Dermis blood vessel endothelial cell (primary cell): ENCODE data around the gene SNX25. TPM values are rescaled to one million over a fixed set of nuclear protein-coding genes. Genes with fewer than 3 reads are reported as not detected.
A peak's percentile ranks its signal among the peaks of the same experiment; 100 is the strongest.
"Not testable (repeated sequence)": the region's sequence is repeated elsewhere in the genome, so short reads cannot be mapped to it uniquely, and the experiment has no call there.

Experiments
- DNase-seq: peaks from one replicate; pipeline ENCODE4 v3.0.0; 2010
- total RNA-seq: library from RNA; depleted of rRNA; stranded (reverse); fragments of >200 nt; gene quantifications from 2 replicates; pipeline ENCODE4 v1.2.3, GENCODE V29; 2014

SNX25 gene
- total RNA-seq, 1 donor from 2014 or later, result 73.2 TPM

DNA sequence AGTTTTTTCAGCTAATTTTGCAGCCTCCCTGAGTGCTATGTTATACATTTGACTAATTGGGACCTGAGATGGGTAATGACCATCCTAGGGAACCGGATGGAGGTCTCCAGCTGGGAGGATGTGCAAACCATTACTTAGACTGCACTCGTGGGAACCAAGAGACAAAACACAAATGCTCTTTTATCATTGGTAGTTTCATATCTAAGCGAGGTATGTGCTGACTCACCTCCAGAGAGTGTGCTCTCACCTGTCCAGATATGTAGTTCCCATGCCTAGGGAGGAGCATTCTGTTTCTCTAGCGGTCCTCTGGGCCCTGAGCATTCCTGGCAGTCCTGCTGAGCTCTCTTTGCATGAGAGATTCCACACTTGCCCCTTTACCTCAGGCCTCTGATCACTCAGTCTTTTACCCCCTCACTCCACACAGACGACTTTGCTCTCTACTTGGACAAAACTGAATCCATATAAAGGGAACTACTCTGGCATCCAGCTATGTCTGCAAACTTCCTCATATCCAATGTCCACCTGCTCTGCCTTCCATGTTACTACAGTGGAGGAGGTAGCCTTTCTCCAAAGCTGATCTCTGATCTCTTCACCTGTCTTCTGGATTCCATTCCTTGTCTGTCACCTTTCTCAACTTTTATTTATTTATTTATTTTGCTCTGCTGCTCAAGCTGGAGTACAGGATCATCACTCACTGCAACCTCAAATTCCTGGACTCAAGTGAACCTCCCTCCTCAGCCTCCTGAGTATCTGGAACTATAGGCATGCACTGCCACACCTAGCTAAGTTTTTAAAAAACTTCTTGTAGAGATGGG lies 97.9 kb downstream of the SNX25 start:
- DNase-seq, result no peak

DNA sequence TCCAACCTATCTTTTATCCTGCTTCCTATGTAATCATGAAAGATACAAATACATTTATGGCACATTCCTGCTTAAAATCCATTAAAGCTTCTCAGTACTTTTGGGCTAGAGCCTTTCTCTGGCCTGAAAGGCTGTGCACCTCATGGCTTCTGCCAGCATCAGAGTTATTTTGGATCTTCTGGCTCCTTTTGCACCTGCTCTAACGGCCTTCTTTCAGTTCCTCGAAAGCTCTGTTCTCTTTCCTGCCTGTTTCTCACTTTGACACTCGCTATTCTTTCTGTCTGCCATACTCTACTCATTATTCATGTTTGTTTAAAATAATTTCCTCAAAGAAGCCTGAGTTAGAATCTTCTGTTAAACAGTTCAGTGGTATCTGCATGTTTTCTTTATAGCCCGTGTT lies 100.4 kb downstream of the SNX25 start:
- no peak for DNase-seq

DNA sequence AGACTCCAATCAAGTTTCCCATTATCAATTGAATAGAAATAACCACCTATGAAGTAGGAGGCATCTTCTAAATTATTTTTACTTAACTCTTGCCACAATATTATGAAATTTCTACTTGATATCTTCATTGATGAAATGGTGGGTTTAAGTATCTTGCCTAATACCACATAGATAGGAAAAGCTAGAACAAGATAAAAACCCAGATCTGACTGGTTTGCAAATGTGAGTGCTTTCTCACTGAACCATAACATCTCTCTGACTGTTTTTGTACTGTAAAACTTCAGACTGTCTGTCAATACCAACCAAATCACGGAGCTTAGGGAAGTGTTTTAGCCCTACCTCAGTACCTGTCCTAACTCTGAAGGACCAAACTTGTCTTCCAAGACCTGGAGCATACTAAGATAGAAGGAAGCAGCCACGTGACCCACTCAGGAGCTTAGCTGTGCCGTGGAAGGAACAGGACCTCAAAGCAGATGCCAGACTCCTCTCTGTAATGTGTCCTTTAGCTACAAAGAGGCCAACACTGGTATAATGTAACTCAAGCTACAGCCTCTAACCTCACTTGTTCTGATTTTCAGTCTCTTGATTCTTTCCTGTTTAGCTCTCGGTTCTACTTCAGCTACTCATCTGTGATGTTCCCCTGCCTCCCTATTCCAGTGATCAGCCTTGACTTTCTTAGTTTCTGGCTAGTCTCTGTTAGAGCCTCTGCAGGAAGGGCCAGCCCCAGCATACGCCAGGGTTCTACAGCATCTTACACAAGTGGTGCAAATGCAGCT lies 101.9 kb downstream of the SNX25 start:
- no peak for DNase-seq

DNA sequence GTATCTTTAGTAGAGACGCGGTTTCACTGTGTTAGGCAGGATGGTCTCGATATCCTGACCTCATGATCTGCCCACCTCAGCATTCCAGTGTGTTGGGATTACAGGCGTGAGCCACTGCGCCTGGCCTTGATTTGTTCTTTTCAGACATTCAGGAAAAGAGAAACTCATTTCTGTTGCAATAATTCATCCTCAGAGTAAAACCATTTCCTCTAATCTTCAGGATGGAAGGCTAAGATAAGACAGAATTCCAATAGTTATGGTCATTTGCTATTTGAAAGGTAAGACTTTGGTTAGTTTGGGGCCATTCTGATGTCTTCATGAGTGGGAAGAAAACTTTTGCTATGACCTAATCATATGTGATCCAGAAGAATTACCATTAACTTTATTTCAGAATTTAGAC lies 103.3 kb downstream of the SNX25 start:
- DNase-seq, result no peak

DNA sequence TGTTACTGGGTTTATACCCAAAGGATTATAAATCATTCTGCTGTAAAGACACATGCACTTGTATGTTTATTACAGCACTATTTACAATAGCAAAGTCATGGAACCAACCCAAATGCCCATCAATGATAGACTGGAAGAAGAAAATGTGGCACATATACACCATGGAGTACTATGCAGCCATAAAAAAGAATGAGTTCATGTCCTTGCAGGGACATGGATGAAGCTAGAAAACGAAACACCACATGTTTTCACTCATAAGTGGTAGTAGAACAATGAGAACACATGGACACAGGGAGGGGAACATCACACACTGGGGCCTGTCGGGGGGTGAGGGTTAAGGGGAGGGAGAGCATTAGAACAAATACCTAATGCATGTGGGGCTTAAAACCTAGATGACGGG lies 108.1 kb downstream of the SNX25 start:
- not testable (repeated sequence) for DNase-seq

DNA sequence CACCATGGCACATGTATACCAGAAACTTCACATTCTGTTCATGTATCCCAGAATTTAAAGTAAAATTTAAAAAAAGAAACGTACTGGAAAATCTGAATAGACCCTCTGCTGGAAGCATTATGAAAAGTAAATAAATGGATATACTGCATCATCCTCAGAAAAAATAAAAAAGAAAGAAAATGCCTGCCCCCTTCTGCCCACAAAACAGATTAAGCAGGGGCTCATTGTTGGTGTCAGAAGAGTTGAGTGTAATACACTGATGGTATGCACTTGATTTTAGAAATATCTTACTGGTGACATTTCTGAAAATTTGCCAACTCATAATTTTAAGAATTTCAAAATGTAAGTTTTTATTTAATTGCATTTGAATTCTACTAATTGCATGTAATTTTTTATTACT lies 108.5 kb downstream of the SNX25 start:
- DNase-seq, result no peak

DNA sequence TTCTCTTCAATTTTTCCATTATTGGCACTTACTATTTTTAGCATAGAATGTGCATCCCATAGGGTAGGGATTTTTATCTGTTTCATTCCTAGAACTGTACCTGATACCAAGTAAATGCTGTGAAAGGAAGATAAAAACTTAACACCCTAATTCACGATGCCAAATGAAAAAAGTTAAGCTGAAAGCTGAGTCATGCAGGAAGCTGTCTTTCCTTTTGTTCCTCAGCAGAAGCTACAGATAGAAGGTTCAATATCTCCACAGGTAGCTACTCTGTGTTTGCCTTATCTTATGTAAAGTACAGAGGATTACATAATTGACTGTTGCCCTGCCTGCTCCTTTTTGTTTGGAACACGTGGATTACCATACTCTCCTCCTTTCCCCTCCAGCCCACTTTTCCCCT lies 109.3 kb downstream of the SNX25 start:
- DNase-seq, result peak; percentile 55

DNA sequence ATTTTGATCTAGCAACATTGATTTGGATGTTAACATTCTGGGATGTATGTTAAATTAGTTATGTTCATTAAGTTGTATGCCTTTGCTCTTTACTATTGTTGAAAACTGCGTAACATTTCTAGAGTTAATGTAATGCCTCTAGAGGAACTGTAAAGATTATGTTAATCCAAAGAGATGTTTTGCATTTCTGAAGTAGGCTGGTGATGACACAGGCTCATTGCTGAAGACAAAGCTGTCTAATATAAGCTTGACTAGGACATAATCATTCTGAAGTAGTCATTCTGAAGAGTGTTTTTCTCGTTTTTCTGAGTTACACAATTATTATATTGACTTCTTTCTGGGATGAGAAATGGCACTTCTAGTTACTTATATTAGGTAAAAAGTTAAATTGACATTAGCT lies 113.4 kb downstream of the SNX25 start:
- no peak for DNase-seq

DNA sequence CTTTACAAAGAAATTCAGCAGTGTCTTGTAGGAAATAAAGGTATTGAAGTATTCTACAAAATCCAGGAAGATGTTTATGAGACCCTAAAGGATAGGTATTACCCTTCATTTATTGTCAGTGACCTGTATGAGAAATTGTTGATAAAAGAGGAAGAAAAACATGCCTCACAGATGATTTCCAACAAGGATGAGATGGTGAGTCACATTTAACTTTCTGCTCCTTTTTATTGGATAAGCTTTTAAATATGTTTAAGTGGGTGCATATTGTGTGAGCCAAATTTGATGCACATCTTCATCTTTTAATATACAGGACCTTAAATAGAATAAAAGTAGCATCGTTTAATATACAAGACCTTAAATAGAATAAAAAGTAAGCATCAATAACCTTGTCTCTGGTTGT lies 114.2 kb downstream of the SNX25 start:
- DNase-seq, result no peak

DNA sequence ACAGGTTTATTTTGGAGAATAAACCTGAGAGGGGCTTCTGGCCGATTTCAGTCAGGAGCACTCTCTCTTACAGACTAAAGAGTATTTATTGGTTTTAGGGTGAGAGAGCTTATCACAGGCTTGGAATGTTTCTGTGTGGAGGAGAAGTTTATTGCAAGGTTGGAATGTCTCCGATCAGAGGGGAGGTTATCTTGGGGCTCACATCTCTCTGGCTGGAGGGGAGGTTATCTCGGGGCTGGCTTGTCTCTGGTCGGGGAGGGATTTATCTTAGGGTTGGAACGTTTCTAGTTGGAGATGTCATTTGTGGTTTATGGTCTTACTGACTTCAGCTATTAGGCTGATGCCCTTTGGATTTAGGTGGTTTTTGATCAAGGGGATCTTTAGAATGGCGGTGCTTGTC lies 115.0 kb downstream of the SNX25 start:
- not testable (repeated sequence) for DNase-seq

DNA sequence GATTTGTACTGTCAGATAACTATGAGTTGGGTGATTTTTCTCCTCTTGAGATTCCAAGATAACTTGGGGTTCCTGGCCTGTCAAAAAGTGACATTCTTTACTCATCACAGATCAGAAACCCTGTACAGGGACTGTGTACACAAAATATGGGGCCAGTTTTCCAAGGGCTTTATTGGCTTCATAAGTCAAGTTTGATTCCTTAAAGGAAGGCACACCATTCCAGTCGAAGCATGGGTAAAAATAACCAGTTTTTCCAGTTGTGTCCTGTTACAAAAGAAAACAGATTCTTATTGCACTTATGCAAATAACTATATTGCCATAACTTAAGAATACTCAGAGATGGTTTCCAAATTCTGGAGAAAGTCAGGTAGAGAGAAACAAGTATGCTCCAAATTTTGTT lies 116.3 kb downstream of the SNX25 start:
- not testable (repeated sequence) for DNase-seq

DNA sequence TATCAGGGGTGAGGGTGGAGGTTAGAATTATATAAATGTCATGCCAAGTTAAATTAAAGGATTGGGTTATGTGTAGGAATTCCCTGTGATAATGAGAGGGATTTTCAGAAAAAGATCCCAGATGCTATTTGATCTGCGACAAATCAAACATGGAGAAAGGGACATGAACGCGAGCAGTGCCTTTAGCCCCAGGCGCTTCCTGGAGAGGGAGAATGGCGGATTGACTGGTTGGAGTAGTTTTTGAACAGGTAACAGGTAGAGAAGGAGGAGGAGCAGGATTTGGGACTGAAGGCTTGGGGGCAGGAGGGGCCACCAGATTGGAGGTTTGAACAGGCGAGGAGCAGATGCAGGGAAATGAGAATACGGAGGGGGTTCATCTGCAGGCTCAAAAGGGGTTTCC lies 119.2 kb downstream of the SNX25 start:
- DNase-seq, result no peak

DNA sequence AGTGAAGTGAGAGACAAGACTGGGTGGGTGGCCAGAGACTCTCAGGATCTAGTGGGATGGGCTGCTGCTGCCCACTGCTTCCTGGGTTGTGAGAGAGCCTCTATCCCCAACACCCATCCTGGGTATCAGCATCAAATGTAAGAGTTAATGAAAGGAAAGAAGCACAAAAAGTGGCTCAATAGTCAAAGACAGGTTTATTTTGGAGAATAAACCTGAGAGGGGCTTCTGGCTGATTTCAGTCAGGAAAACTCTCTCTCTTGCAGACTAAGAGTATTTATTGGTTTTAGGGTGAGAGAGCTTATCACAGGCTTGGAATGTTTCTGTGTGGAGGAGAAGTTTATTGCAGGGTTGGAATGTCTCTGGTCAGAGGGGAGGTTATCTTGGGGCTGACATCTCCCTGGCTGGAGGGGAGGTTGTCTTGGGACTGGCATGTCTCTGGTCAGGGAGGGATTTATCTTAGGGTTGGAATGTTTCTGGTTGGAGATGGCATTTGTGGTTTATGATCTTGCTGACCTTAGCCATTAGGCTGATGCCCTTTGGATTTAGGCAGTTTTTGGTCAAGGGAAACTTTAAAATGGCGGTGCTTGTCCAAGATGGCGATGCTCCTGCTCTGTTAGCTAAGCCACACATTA lies 120.6 kb downstream of the SNX25 start:
- DNase-seq, result not testable (repeated sequence)

DNA sequence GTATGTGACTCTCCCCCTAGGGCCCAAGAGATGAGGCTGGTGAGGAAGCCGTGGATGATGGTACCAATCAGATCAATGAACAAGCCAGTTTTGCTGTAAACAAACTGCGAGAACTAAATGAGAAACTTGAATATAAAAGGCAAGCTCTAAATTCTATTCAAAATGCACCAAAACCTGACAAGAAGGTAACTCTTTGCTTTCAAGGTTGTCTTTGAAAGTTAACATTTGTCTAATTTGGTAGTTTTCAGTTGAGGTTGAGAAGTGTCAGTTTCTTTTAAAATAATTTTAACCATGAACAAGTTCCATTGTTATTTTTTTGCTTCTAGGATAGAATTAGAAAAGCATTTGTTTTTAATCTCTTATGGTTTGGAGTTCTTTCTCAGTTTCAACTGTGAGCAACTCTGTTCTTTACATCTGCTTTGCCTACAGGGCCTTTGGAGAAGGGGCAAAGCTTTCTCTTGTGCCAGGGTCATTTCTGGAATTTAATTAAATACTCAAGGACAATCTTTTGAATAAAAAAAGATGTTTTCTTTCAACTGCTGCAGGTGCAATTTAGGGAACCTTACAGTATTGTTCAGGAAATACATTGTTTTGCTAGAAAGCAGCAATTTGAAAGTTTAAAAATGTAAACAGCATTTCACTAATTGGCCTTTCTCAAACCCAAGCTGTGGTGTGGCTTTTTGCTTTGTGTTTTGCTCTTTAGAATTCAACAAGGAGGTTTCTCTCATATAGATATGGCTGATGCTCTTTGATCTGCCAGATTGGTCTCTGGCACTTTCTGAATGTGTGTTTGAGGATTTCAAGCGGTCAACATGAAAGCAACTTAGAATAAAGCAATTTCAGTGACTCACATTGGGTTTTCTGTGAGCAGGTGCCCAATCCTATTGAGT lies 123.4 kb downstream of the SNX25 start:
- no peak for DNase-seq

DNA sequence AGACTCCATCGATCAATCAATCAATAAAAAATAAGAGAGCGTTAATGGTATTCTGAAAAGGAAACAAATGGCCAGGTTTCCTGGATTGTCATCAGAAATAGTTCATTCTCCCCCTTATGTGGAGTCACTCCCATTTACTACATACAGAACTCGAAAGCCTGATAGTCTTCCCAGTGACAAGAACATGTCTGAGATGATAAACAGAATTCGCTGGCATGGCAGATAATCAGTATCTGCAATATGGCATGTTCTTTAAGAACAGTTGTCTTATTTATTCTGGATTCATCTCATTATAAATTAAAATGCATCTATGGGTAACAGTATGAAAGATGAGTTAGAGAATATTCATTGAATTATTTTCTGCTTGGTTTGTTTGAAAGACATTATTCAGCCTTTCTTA lies 124.9 kb downstream of the SNX25 start:
- DNase-seq, result no peak

DNA sequence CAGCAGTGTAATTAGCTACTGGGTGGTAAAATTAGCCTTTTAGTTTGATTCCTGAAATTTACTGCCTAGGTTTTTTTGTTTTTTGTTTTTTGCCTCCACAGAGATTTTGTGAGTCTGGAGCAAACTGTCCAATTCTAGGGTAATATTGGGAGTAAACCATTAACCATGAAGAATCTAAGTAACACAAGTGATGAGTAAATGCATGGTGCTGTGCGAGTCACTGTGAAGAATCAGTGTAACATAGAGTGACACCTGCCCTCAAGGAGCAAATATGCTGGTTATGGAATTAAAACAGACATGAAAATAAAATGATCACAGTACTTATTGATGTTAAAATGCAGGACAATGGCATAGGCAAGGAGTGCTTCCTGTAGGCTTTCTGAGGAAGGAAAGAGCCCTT lies 126.2 kb downstream of the SNX25 start:
- DNase-seq, result no peak

DNA sequence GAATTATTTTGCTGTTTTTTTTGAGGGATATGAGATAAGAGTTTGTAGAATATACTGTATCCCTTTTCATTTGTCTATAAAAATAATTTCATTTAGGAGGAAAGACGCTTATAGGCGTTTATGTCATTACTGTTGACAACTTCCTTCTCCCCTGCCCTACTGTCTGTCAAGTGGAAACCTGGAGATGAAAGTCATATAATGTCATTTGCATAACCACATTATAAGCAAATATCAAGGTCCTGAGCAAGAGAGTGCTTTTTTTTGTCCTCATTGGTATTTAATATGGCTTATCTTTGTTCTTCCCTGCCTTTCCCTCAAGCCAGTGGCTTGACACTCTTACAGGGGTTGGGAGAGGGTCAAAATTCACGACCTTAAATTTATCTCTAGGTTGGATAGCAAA lies 130.5 kb downstream of the SNX25 start:
- DNase-seq, result no peak

DNA sequence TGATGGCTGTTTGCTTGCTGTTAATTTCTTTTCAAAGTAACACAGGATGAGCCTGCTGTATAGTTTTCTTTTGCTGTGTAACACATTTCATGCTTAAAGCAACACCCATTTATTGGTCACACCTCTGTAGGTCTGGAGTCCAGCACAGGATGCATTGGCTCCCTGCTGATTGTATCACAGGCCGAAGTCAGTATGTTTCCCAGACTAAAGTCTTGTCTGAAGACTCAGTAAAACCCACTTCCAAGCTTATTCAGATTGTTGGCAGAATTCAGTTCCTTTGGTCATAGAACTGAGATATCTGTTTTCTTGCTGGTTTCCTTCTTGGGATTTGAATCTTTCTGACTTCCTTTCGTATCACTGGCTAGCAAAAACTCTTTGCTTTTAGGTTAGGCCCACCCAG lies 132.0 kb downstream of the SNX25 start:
- DNase-seq, result no peak

DNA sequence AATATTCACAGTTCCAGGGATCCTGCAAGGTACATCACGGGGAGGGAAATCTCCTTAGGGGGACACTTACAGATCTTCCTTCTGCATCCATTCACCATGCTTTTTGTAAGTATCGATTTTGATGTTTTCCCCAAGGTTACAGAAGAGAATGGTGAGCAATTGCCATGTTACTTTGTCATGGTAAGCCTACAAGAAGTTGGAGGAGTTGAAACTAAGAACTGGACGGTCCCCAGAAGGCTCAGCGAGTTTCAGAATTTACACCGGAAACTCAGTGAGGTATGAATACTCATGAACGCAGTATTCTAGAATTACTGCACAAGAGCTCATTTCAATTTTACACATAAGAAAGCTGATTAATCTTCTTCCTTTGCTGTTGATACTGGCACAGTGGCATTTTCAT lies 132.4 kb downstream of the SNX25 start:
- no peak for DNase-seq

DNA sequence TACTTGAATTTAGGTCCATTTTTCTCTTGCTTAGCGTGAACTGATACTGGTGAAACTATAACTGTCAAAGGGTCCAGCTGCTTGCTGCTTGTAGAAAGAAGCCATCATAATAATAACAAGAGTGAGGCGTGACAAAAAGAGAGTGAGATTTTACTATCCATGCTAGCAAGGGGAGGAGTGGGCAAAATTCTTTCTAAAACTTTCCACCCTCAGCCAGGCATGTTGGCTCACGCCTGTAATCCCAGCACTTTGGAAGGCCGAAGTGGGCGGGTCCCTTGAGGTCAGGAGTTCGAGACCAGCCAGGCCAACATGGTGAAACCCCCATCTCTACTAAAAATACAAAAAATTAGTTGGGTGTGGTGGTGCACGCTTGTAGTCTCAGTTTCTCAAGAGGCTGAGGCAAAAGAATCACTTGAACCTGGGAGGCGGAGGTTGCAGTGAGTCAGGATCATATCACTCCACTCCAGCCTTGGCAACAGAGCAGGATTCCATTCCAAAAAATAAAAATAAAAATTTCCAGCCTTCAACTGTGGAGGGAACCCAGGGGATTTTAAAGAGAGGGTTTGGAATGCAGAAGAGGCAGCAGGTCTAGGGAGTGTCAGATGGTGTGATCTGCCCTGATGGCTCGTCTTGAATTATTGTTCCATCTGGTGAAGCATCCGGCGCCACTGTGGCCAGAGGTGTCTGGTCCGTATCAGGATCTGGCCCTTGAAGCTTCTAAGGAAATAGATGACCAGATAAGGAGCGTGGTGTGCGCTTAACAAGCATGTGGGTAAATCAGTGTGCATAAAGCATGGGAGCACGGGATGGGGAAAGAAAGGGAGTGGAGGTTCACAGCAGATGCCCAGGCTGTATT lies 134.6 kb downstream of the SNX25 start:
- peak; percentile 45 for DNase-seq

DNA sequence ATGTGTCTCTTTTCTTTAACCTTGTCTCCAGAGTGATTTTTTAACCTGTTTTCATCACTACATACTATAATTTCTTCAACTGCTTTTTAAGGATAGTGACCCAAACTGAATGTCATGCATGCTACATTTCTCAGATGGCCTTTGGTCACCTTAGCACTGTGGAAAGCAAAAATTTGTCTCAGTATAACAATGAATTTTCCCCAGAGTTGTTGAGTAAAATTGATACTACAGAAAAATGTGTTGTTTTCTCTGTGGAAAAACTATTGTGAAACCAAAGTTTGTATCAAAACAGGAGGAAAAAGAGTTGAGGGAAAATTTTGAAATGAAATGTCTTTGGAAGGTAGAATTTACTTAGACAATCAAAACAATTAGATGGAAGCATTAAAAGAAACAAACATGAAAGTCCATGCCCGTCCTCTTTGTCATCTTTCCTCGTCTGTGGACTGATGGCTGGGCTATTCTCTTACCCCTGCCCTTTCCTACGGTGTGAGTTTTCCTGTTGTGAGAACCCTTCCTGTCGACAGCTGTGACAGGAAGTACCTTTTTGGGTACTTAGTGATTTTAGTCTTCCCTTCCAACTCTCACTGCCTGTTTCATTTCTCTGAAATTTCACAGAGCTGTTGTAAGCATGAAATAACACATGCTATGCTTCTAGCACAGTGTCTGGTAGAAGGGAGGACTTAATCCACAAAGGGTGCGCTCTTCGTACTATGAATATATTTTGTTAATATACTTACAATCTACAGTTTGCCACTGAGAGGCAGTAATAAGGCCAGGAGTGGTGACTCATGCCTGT lies 135.5 kb downstream of the SNX25 start:
- DNase-seq, result peak; percentile 54
